Liver (tissue), 3 donors: ENCODE data around the gene DBP.

ENCODE experiments used
- EGR1 ChIP-seq, 2 donors: IDR thresholded peaks; 2 replicates each; pipeline ENCODE4 v1.6.1; 2016 to 2018; ENCODE audit warnings: antibody characterized with exemption in 2 of 2, low read depth in 2 of 2
- FOXA1 ChIP-seq: IDR thresholded peaks from 2 replicates; pipeline ENCODE4 v1.6.1; 2016; ENCODE audit warnings: antibody characterized with exemption
- GABPA ChIP-seq, 2 donors: IDR thresholded peaks in 1 of 2; conservative IDR thresholded peaks in 1 of 2; 2 replicates each; pipeline ENCODE4 v1.6.1; 2016; ENCODE audit warnings: antibody characterized with exemption in 2 of 2, mild to moderate bottlenecking in 1 of 2, moderate library complexity in 1 of 2
- JUND ChIP-seq, 2 donors: IDR thresholded peaks; 2 replicates each; pipeline ENCODE4 v1.6.1; 2016; ENCODE audit warnings: antibody characterized with exemption in 2 of 2
- RXRA ChIP-seq, 2 donors: IDR thresholded peaks; 2 replicates each; pipeline ENCODE4 v1.6.1; 2017 to 2018; ENCODE audit warnings: antibody characterized with exemption in 2 of 2, mild to moderate bottlenecking in 1 of 2
- TAF1 ChIP-seq: conservative IDR thresholded peaks from 2 replicates; pipeline ENCODE4 v1.6.1; 2016; ENCODE audit warnings: antibody characterized with exemption, mild to moderate bottlenecking
- YY1 ChIP-seq: IDR thresholded peaks from 2 replicates; pipeline ENCODE4 v1.6.1; 2016; ENCODE audit warnings: antibody characterized with exemption, mild to moderate bottlenecking
- TF ChIP-seq, protein P1 (sequence below): fragments of 150-350 bp; IDR thresholded peaks from 2 replicates; pipeline ENCODE4 v1.5.1; 2017; ENCODE audit warnings: improper control_type of control experiment, low read depth, low read length; ENCODE audit not compliant: missing input control
- TF ChIP-seq, protein P2 (sequence below): IDR thresholded peaks from 2 replicates; pipeline ENCODE4 v1.6.1; 2016; ENCODE audit warnings: antibody characterized with exemption, mild to moderate bottlenecking
- TF ChIP-seq, protein P3 (sequence below): IDR thresholded peaks from 2 replicates; pipeline ENCODE4 v1.6.1; 2016; ENCODE audit warnings: antibody characterized with exemption
- TF ChIP-seq, protein P4 (sequence below): IDR thresholded peaks from 2 replicates; pipeline ENCODE4 v1.6.1; 2016; ENCODE audit warnings: antibody characterized with exemption
- TF ChIP-seq, protein P5 (sequence below): IDR thresholded peaks from 2 replicates; pipeline ENCODE4 v1.6.1; 2016; ENCODE audit warnings: antibody characterized with exemption
- donor health status: healthy.
- donor health status: healthy.

DNA sequence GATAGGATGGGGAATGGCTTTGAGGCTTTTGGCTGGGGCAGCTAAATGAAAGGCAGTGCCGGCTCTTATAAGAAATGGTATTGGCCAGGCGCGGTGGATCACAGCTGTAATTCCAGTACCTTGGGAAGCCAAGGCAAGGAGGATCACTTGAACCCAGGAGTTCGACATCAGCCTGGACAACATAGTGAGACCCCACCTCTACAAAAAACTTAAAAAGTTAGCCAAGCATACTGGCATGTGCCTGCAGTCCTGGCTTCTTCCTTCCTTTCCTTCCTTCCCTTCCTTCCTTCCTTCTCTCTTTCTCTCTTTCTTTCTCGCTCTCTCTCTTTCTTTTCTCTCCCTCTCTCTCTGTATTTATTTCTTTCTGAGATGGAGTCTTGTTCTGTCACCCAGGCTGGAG, 5.7 kb upstream of the DBP start:
- TF ChIP-seq YY1 = no peak
- TF ChIP-seq, protein P1, sequence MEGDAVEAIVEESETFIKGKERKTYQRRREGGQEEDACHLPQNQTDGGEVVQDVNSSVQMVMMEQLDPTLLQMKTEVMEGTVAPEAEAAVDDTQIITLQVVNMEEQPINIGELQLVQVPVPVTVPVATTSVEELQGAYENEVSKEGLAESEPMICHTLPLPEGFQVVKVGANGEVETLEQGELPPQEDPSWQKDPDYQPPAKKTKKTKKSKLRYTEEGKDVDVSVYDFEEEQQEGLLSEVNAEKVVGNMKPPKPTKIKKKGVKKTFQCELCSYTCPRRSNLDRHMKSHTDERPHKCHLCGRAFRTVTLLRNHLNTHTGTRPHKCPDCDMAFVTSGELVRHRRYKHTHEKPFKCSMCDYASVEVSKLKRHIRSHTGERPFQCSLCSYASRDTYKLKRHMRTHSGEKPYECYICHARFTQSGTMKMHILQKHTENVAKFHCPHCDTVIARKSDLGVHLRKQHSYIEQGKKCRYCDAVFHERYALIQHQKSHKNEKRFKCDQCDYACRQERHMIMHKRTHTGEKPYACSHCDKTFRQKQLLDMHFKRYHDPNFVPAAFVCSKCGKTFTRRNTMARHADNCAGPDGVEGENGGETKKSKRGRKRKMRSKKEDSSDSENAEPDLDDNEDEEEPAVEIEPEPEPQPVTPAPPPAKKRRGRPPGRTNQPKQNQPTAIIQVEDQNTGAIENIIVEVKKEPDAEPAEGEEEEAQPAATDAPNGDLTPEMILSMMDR = no peak
- TF ChIP-seq GABPA (IDR thresholded peaks at IDR 0.05 in 1 of 2, conservative IDR thresholded peaks at IDR 0.05 in 1 of 2) = no peak
- TF ChIP-seq TAF1 = no peak
- TF ChIP-seq, protein P2, sequence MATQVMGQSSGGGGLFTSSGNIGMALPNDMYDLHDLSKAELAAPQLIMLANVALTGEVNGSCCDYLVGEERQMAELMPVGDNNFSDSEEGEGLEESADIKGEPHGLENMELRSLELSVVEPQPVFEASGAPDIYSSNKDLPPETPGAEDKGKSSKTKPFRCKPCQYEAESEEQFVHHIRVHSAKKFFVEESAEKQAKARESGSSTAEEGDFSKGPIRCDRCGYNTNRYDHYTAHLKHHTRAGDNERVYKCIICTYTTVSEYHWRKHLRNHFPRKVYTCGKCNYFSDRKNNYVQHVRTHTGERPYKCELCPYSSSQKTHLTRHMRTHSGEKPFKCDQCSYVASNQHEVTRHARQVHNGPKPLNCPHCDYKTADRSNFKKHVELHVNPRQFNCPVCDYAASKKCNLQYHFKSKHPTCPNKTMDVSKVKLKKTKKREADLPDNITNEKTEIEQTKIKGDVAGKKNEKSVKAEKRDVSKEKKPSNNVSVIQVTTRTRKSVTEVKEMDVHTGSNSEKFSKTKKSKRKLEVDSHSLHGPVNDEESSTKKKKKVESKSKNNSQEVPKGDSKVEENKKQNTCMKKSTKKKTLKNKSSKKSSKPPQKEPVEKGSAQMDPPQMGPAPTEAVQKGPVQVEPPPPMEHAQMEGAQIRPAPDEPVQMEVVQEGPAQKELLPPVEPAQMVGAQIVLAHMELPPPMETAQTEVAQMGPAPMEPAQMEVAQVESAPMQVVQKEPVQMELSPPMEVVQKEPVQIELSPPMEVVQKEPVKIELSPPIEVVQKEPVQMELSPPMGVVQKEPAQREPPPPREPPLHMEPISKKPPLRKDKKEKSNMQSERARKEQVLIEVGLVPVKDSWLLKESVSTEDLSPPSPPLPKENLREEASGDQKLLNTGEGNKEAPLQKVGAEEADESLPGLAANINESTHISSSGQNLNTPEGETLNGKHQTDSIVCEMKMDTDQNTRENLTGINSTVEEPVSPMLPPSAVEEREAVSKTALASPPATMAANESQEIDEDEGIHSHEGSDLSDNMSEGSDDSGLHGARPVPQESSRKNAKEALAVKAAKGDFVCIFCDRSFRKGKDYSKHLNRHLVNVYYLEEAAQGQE = no peak
- no peak for TF ChIP-seq JUND (IDR thresholded peaks at IDR 0.05)
- TF ChIP-seq, protein P3, sequence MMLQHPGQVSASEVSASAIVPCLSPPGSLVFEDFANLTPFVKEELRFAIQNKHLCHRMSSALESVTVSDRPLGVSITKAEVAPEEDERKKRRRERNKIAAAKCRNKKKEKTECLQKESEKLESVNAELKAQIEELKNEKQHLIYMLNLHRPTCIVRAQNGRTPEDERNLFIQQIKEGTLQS = no peak
- TF ChIP-seq, protein P4, sequence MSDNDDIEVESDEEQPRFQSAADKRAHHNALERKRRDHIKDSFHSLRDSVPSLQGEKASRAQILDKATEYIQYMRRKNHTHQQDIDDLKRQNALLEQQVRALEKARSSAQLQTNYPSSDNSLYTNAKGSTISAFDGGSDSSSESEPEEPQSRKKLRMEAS = no peak
- TF ChIP-seq EGR1 (IDR thresholded peaks at IDR 0.05; ENCODE audit: low read depth in 2 of 2) = no peak
- no peak for TF ChIP-seq RXRA (IDR thresholded peaks at IDR 0.05)
- no peak for TF ChIP-seq FOXA1
- TF ChIP-seq, protein P5, sequence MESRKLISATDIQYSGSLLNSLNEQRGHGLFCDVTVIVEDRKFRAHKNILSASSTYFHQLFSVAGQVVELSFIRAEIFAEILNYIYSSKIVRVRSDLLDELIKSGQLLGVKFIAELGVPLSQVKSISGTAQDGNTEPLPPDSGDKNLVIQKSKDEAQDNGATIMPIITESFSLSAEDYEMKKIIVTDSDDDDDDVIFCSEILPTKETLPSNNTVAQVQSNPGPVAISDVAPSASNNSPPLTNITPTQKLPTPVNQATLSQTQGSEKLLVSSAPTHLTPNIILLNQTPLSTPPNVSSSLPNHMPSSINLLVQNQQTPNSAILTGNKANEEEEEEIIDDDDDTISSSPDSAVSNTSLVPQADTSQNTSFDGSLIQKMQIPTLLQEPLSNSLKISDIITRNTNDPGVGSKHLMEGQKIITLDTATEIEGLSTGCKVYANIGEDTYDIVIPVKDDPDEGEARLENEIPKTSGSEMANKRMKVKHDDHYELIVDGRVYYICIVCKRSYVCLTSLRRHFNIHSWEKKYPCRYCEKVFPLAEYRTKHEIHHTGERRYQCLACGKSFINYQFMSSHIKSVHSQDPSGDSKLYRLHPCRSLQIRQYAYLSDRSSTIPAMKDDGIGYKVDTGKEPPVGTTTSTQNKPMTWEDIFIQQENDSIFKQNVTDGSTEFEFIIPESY = no peak
